Measurements from ENCODE around the gene DNMT3B. TPM values are rescaled to one million over a fixed set of nuclear protein-coding genes. Genes with fewer than 3 reads are reported as not detected.
A peak's percentile ranks its signal among the peaks of the same experiment; 100 is the strongest.

DNMT3B gene
- total RNA-seq, 1 experiment from 2014 or later = 7.3 TPM

DNA sequence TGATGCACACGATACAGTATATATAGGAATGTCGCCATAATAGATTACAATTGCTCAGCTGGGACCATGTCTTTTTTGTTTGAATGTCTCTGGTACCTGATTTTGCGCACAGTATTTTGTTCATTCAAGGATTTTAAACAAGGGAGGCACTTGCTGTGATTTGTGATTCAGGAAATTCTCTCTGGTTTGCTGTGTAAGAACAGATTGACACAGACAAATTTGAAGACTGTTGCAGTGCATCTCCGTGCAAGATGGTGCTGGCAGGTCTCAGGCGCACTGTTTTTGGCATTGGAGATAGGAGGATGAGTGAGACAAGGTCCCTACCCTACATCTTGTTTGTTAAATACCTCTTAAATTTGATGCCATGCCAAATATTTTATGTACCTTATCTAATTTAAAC is 60.0 kb downstream of the DNMT3B start:
- Histone ChIP-seq H3F3A (ENCODE audit: low read length, unreplicated experiment) (no peaks in the 10 kb centered on the region), H3K4me2 (ENCODE audit: low read length) (peak overlapping the region; percentile 89), H3K27me3 (ENCODE audit: low read length) (no peaks in the 10 kb centered on the region), H3K4me1 (ENCODE audit: insufficient read depth, low read length) (peaks cover 30% of the 10 kb centered on the region), H3K9me3 (ENCODE audit: low read length) (no peaks in the 10 kb centered on the region), H3K36me3 (ENCODE audit: low read depth, low read length) (peaks cover 8% of the 10 kb centered on the region), H3K9me2 (replicated peaks; ENCODE audit: low read length) (no peaks in the 10 kb centered on the region), H3K27ac (ENCODE audit: low read length) (no peak overlapping the region), H2AFZ (ENCODE audit: low read length) (no peak overlapping the region), H4K20me1 (ENCODE audit: low read length) (peaks cover 50% of the 10 kb centered on the region), H3K79me2 (ENCODE audit: low read length) (peaks cover 67% of the 10 kb centered on the region), H3K9ac (ENCODE audit: low read length) (no peak overlapping the region), H3K4me3 (ENCODE audit: low read length) (peak overlapping the region; percentile 99; the same call in 1 of the 2 replicates)
- DNase-seq (no peak), ATAC-seq (no peak)
- TF ChIP-seq EZH2 (IDR thresholded peaks at IDR 0.05; ENCODE audit: low read length, unreplicated experiment) (no peak), CTCF (conservative IDR thresholded peaks at IDR 0.05; ENCODE audit: low read depth, low read length) (no peak), EZH2phosphoT487 (IDR thresholded peaks at IDR 0.05; ENCODE audit: borderline replicate concordance, low read length) (no peak)
- BruUV-seq (replicated peaks) = no TSS peak
- ChIA-PET POLR2A (ENCODE audit: unreplicated experiment) (interaction anchor here (0.5 kb wide), 1 partner anchor 73 kb away, joined by 8 read pairs; no protein-coding TSS in a partner anchor), CTCF (interaction anchor here (0.7 to 0.9 kb wide), 2 partner anchors 32 to 578 kb away, joined by 4 read pairs; no protein-coding TSS in a partner anchor)
- intact Hi-C loops (cut with micrococcal nuclease) = no loop called here

DNA sequence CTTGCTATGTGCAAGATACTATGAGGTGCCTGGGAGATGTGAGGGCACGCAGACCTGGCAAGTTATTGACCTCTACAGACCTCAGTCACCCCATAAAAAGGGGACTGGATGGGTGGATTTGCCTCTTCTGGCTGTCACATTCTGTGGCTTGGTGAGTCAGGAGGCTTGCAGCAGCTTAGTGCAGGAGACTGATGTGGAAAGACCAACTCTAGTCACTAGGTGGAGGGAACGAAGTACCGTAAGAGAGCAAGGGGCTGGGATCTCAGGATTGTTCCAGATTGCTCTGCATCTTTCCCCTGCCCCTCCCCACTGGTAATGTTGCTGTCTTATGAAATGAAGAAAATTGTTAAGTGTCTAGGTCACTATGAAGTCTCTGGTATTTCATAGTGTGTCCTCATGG is 60.9 kb downstream of the DNMT3B start:
- no peak overlapping the region for H3K4me3 ChIP-seq (ENCODE audit: low read length)
- peak overlapping the region; percentile 89; the same call in 1 of the 2 replicates for H3K4me2 ChIP-seq (ENCODE audit: low read length)
- no peaks in the 10 kb centered on the region for H3K27me3 ChIP-seq (ENCODE audit: low read length)
- H3K4me1 ChIP-seq (ENCODE audit: insufficient read depth, low read length) = peaks cover 37% of the 10 kb centered on the region
- H3K36me3 ChIP-seq (ENCODE audit: low read depth, low read length) = peaks cover 11% of the 10 kb centered on the region
- H3K9me2 ChIP-seq (replicated peaks; ENCODE audit: low read length) = no peaks in the 10 kb centered on the region
- H3K9ac ChIP-seq (ENCODE audit: low read length) = no peak overlapping the region
- ChIA-PET CTCF (no interaction called here), POLR2A (ENCODE audit: unreplicated experiment) (no interaction called here)
- peak; percentile 50 for DNase-seq
- no peak overlapping the region for H3K27ac ChIP-seq (ENCODE audit: low read length)
- intact Hi-C loops (cut with micrococcal nuclease) = no loop called here
- no peaks in the 10 kb centered on the region for H3F3A ChIP-seq (ENCODE audit: low read length, unreplicated experiment)
- H2AFZ ChIP-seq (ENCODE audit: low read length) = no peak overlapping the region
- H3K79me2 ChIP-seq (ENCODE audit: low read length) = peaks cover 75% of the 10 kb centered on the region
- no TSS peak for BruUV-seq (replicated peaks)
- TF ChIP-seq EZH2 (IDR thresholded peaks at IDR 0.05; ENCODE audit: low read length, unreplicated experiment) = no peak
- 0 out of 2 replicates have a peak, but pooled peaks have one; percentile 10 for TF ChIP-seq CTCF (conservative IDR thresholded peaks at IDR 0.05; ENCODE audit: low read depth, low read length)
- no peak for TF ChIP-seq EZH2phosphoT487 (IDR thresholded peaks at IDR 0.05; ENCODE audit: borderline replicate concordance, low read length)
- H4K20me1 ChIP-seq (ENCODE audit: low read length) = peaks cover 50% of the 10 kb centered on the region
- no peaks in the 10 kb centered on the region for H3K9me3 ChIP-seq (ENCODE audit: low read length)
- ATAC-seq = no peak; the same call in 1 of the 2 replicates

GRCh38 chr20:32823737-32824588 is 61.8 kb downstream of the DNMT3B start:
- Histone ChIP-seq H3K9me3 (ENCODE audit: low read length) (no peaks in the 10 kb centered on the region), H3K27me3 (ENCODE audit: low read length) (no peaks in the 10 kb centered on the region), H3K9ac (ENCODE audit: low read length) (no peak overlapping the region), H2AFZ (ENCODE audit: low read length) (no peak overlapping the region), H3K36me3 (ENCODE audit: low read depth, low read length) (peaks cover 17% of the 10 kb centered on the region), H3F3A (ENCODE audit: low read length, unreplicated experiment) (no peaks in the 10 kb centered on the region), H3K4me1 (ENCODE audit: insufficient read depth, low read length) (peaks cover 41% of the 10 kb centered on the region), H4K20me1 (ENCODE audit: low read length) (peaks cover 58% of the 10 kb centered on the region), H3K9me2 (replicated peaks; ENCODE audit: low read length) (no peaks in the 10 kb centered on the region), H3K4me2 (ENCODE audit: low read length) (peak overlapping the region; percentile 89; the same call in 1 of the 2 replicates), H3K79me2 (ENCODE audit: low read length) (peaks cover 83% of the 10 kb centered on the region), H3K27ac (ENCODE audit: low read length) (no peak overlapping the region), H3K4me3 (ENCODE audit: low read length) (no peak overlapping the region)
- BruUV-seq (replicated peaks) = no TSS peak
- intact Hi-C loops (cut with micrococcal nuclease) = no loop called here
- DNase-seq (no peak), ATAC-seq (no peak)
- CTCF ChIA-PET = no interaction called here
- POLR2A ChIA-PET (ENCODE audit: unreplicated experiment) = no interaction called here
- TF ChIP-seq EZH2phosphoT487 (IDR thresholded peaks at IDR 0.05; ENCODE audit: borderline replicate concordance, low read length) = no peak
- TF ChIP-seq EZH2 (IDR thresholded peaks at IDR 0.05; ENCODE audit: low read length, unreplicated experiment) = no peak
- TF ChIP-seq CTCF (conservative IDR thresholded peaks at IDR 0.05; ENCODE audit: low read depth, low read length) = no peak
